Measurements from ENCODE around the gene SPRED2. TPM values are rescaled to one million over a fixed set of nuclear protein-coding genes. Genes with fewer than 3 reads are reported as not detected.

The SPRED2 gene
- total and polyA plus RNA-seq, 2 of the 8 experiments (the other 6 are each of a cell fraction or from before 2014, with no cell fraction given), result 15.3 to 22.5 TPM

- Histone ChIP-seq H2BK120ac (replicated peaks; ENCODE audit: low read depth, low read length) (no peak overlapping the region), H3K79me2 (ENCODE audit: control insufficient read depth in 1 of 2, insufficient read depth in 2 of 2, low read length in 2 of 2) (no peaks in the 10 kb centered on the region), H3K27me3 (replicated peaks in 1 of 4; ENCODE audit: control insufficient read depth in 3 of 4, extremely low read depth in 1 of 4, insufficient read depth in 3 of 4, low read length in 3 of 4) (no peaks in the 10 kb centered on the region), H4K5ac (ENCODE audit: insufficient read length, low read depth, low read length) (no peak overlapping the region), H3K4me1 (replicated peaks in 1 of 4; ENCODE audit: control insufficient read depth in 3 of 4, insufficient read depth in 4 of 4, low read length in 3 of 4) (no peaks in the 10 kb centered on the region), H3K36me3 (ENCODE audit: control insufficient read depth in 2 of 4, insufficient read depth in 4 of 4, low read length in 3 of 4) (no peaks in the 10 kb centered on the region), H4K20me1 (replicated peaks in 1 of 2; ENCODE audit: control insufficient read depth in 1 of 2, insufficient read depth in 2 of 2, low read length in 2 of 2) (peaks cover 2 to 7% of the 10 kb centered on the region in 2 experiments), H3K23ac (ENCODE audit: insufficient read length) (no peak overlapping the region), H3K9ac (replicated peaks in 1 of 4; ENCODE audit: extremely low read depth in 1 of 4, low read depth in 3 of 4, low read length in 3 of 4) (no peak overlapping the region), H3K14ac (ENCODE audit: insufficient read length) (no peak overlapping the region), H2BK15ac (ENCODE audit: low read length) (no peak overlapping the region), H2AK5ac (ENCODE audit: low read depth, low read length) (no peak overlapping the region), H3K18ac (ENCODE audit: extremely low read depth, low read length) (no peak overlapping the region), H3K9me3 (ENCODE audit: insufficient read depth in 2 of 2, low read depth in 1 of 2, low read length in 1 of 2) (no peaks in the 10 kb centered on the region), H4K8ac (ENCODE audit: extremely low read depth, insufficient read depth, low read length) (no peak overlapping the region), H3K27ac (ENCODE audit: low read depth, low read length) (no peak overlapping the region), H3K79me1 (ENCODE audit: low read depth, low read length) (no peaks in the 10 kb centered on the region), H2BK5ac (ENCODE audit: low read depth, low read length) (no peak overlapping the region), H3K4me3 (ENCODE audit: extremely low read depth in 1 of 4, insufficient read depth in 2 of 4, low read depth in 3 of 4, low read length in 4 of 4) (no peak overlapping the region), H2AFZ (ENCODE audit: low read length) (no peak overlapping the region), H3K56ac (replicated peaks; ENCODE audit: insufficient read length, low read depth, low read length) (no peak overlapping the region), H2BK20ac (ENCODE audit: low read length) (no peak overlapping the region), H3K23me2 (ENCODE audit: low read depth, low read length) (no peaks in the 10 kb centered on the region), H3K4me2 (ENCODE audit: insufficient read depth in 1 of 2, low read depth in 2 of 2, low read length in 2 of 2) (no peak overlapping the region), H4K91ac (replicated peaks; ENCODE audit: insufficient read length, low read length) (no peak overlapping the region), H3K4ac (replicated peaks; ENCODE audit: insufficient read length, low read depth, low read length) (no peak overlapping the region), H2BK12ac (ENCODE audit: low read depth, low read length) (no peak overlapping the region)
- FAIRE-seq (no peak), DNase-seq (ENCODE audit: low read depth in 1 of 2, low spot score in 2 of 2) (no peak)
- POLR2A ChIA-PET (ENCODE audit: partially characterized antibody), result no interaction called here
- WGBS, 2 experiments (ENCODE audit: extremely low coverage in 1 of 2, insufficient coverage in 1 of 2, insufficient read length in 1 of 2, insufficient replicate concordance in 2 of 2, low coverage in 1 of 2, low lambda C conversion rate in 2 of 2, missing lambda C conversion rate in 1 of 2), result 76% methylated on average over 5 of the region's 5 CpGs; no CpG with 5 or more reads in 1 of the 2 experiments
- CTCF ChIA-PET (ENCODE audit: partially characterized antibody), result interaction anchor here (1.7 to 2.2 kb wide), 3 partner anchors 9 to 64 kb away, joined by 6 to 7 read pairs (median 7); no protein-coding TSS in a partner anchor
- TF ChIP-seq TAF1 (IDR thresholded peaks at IDR 0.05; ENCODE audit: low read depth, low read length) (no peak), EGR1 (IDR thresholded peaks at IDR 0.05; ENCODE audit: borderline replicate concordance, low read depth, low read length) (no peak), GABPA (IDR thresholded peaks at IDR 0.05; ENCODE audit: borderline replicate concordance, insufficient read depth, low read length) (no peak), KDM1A (IDR thresholded peaks at IDR 0.05; ENCODE audit: borderline replicate concordance, low read length) (no peak), HDAC6 (IDR thresholded peaks at IDR 0.05; ENCODE audit: low read depth, low read length) (no peak), CHD1 (IDR thresholded peaks at IDR 0.05; ENCODE audit: low read depth, low read length) (no peak), SRF (IDR thresholded peaks at IDR 0.05; ENCODE audit: low read depth, low read length) (no peak), ATF2 (IDR thresholded peaks at IDR 0.05; ENCODE audit: low read length) (no peak), SIRT6 (IDR thresholded peaks at IDR 0.05; ENCODE audit: low read length) (no peak), POLR2A (IDR thresholded peaks at IDR 0.05; ENCODE audit: control extremely low read depth in 1 of 2, low read depth in 2 of 2, low read length in 2 of 2) (no peak)
- TF ChIP-seq, protein P1, sequence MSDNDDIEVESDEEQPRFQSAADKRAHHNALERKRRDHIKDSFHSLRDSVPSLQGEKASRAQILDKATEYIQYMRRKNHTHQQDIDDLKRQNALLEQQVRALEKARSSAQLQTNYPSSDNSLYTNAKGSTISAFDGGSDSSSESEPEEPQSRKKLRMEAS (IDR thresholded peaks at IDR 0.05), result no peak
Measured at GRCh38 chr2:65329525-65329924, 102.9 kb downstream of the SPRED2 start.

Data from H1 (cell line).